A673 (cell line): Measurements from ENCODE around the gene CHD1.

ENCODE experiments used
- EZH2 ChIP-seq: fragments of 200-600 bp; sonication (generic); IDR thresholded peaks from 2 replicates; pipeline ENCODE4 v1.6.1; 2017; ENCODE audit warnings: borderline replicate concordance, low read depth, mild to moderate bottlenecking, mixed read lengths, antibody characterized with exemption, low read length; ENCODE audit not compliant: poor library complexity, severe bottlenecking
- TF ChIP-seq, protein P1 (sequence below): fragments of 300-800, 200-600 bp; sonication (generic); conservative IDR thresholded peaks from 2 replicates; pipeline ENCODE4 v1.5.1; 2017; ENCODE audit warnings: low read depth, mild to moderate bottlenecking, antibody characterized with exemption, low read length, moderate library complexity, mixed read lengths

DNA sequence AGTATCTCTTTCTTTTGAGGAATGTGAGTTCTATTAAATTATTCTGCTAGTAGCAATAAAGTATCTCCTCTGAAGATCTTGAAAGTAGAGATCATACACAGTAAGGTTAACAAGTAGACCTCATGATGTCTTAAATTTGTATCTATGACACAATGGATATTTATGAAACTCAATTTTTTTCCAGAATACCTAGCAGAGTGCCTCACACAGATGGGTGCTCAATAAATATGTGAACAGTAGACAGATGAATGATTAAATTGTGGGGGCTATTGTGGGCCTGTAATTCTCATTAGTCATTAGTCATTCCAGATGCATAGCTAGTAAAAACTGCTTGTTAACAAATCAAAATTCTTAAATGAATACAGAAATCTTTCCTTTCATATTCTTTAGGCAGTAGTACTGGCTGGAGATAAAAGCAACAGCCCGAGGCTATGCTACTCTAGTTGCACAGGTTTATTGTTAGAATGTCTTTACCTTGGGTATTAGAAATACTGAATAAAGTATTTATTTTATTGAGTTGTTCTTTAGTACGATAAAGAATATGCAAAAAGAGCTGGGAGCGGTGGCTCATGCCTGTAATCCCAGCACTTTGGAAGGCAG lies 22.0 kb downstream of the CHD1 start:
- no peak for TF ChIP-seq EZH2
- TF ChIP-seq, protein P1, sequence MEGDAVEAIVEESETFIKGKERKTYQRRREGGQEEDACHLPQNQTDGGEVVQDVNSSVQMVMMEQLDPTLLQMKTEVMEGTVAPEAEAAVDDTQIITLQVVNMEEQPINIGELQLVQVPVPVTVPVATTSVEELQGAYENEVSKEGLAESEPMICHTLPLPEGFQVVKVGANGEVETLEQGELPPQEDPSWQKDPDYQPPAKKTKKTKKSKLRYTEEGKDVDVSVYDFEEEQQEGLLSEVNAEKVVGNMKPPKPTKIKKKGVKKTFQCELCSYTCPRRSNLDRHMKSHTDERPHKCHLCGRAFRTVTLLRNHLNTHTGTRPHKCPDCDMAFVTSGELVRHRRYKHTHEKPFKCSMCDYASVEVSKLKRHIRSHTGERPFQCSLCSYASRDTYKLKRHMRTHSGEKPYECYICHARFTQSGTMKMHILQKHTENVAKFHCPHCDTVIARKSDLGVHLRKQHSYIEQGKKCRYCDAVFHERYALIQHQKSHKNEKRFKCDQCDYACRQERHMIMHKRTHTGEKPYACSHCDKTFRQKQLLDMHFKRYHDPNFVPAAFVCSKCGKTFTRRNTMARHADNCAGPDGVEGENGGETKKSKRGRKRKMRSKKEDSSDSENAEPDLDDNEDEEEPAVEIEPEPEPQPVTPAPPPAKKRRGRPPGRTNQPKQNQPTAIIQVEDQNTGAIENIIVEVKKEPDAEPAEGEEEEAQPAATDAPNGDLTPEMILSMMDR: no peak
